Lower leg skin (tissue), 4 donors: ENCODE results near the gene KRTAP2-4. TPM values are rescaled to one million over a fixed set of nuclear protein-coding genes. Genes with fewer than 3 reads are reported as not detected.
"Not testable (repeated sequence)": the region's sequence is repeated elsewhere in the genome, so short reads cannot be mapped to it uniquely, and the experiment has no call there.

Experiments used
- DNase-seq, 2 donors: peaks; one replicate each; pipeline ENCODE4 v3.0.0-alpha.2; 2019; ENCODE audit warnings: low spot score in 2 of 2
- H3K4me3 ChIP-seq: fragments of 200-600 bp; sonication (generic); 2 replicates; pipeline ENCODE4 v1.5.1; 2017; ENCODE audit warnings: mild to moderate bottlenecking, low read depth; ENCODE audit not compliant: poor library complexity, severe bottlenecking
- CTCF ChIP-seq, 3 donors: fragments of 450-650 bp; IDR thresholded peaks; one replicate each; pipeline ENCODE4 v1.5.1; 2016; ENCODE audit warnings: antibody characterized with exemption in 3 of 3, mild to moderate bottlenecking in 3 of 3, moderate library complexity in 2 of 3
- POLR2A ChIP-seq, 2 donors: fragments of 450-650 bp; IDR thresholded peaks; one replicate each; pipeline ENCODE4 v1.6.1; 2016 to 2017; ENCODE audit warnings: antibody characterized with exemption in 2 of 2, mild to moderate bottlenecking in 1 of 2, moderate library complexity in 1 of 2
- WGBS, 2 donors: methylation state at CpG; one replicate each; pipeline ENCODE4 v1.1.5; 2018; 5-methylcytosine and 5-hydroxymethylcytosine counted together
- intact Hi-C: fragments of 100-400 bp; cut with DNase I; formaldehyde crosslinking; loops from one replicate; pipeline ENCODE4 v1.15.0; 2023; ENCODE audit warnings: low total_unique reads
- total RNA-seq, 4 donors: library from RNA; depleted of rRNA; stranded (reverse); fragments of >200 nt; gene quantifications; one replicate each; pipeline ENCODE4 v1.1.0, GENCODE V29; 2016

KRTAP2-4 gene
- total RNA-seq, 4 donors from 2014 or later = 61.4 TPM; not detected in 3

GRCh38 chr17:41083427-41083826 lies 17.7 kb upstream of the KRTAP2-4 start:
- 51 to 59% methylated on average over 2 of the region's 2 CpGs for WGBS, 2 donors
- intact Hi-C loops, H3K4me3 ChIP-seq, DNase-seq: not testable (repeated sequence)

GRCh38 chr17:41082626-41083025 lies 16.9 kb upstream of the KRTAP2-4 start:
- 43 to 44% methylated on average over 4 of the region's 4 CpGs for WGBS, 2 donors
- DNase-seq = no peak
- intact Hi-C loops = no loop called here

DNA sequence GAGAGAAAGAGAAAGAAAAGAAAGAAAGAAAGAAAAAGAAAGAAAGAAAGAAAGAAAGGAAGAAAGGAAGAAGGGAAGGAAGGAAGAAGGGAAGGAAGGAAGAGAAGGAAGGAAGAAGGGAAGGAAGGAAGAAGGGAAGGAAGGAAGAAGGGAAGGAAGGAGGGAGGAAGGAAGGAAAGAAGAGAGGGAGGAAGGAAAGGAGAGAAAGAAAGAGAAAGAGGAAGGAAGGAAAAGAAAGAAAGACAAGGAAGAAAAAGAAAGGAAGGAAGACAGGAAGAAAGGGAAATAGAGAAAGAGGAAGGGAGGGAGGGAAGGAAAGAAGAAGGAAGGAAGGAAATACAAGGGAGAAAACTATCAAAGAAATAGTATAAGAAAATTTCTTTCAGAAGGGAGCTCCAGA lies 11.1 kb upstream of the KRTAP2-4 start:
- no peak overlapping the region for H3K4me3 ChIP-seq
- intact Hi-C loops = no loop called here
- DNase-seq = no peak
- TF ChIP-seq CTCF (IDR thresholded peaks at IDR 0.05) = no peak
- no peak for TF ChIP-seq POLR2A (IDR thresholded peaks at IDR 0.05)

More at GRCh38 chr17:41082626-41083025, 16.9 kb upstream of the KRTAP2-4 start:
- no peak overlapping the region for H3K4me3 ChIP-seq
- no peak for TF ChIP-seq CTCF (IDR thresholded peaks at IDR 0.05)
- TF ChIP-seq POLR2A (IDR thresholded peaks at IDR 0.05) = no peak

DNA sequence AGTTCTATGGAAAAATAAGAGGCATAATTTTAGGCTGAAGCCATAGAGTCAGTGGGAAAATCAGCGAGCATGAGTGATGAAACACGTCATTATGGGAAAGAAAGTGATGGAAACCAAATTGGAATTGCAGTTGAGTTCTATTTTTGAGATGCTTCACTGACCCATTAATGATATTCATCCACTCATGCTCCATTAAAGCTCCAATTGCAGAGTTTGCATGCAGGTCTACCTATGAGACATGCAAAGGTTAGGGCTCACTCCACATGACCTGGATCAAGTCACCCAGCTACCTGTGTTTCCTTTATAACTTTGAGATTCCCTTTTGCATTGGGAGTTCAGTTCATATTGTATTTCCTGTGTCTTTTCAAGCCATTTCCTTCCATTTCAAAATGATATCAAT lies 8.0 kb upstream of the KRTAP2-4 start:
- DNase-seq = no peak
- H3K4me3 ChIP-seq = no peak overlapping the region
- WGBS, 2 donors = 94% methylated on average over 2 of the region's 2 CpGs
- intact Hi-C loops = no loop called here
- TF ChIP-seq POLR2A (IDR thresholded peaks at IDR 0.05) (no peak), CTCF (IDR thresholded peaks at IDR 0.05) (no peak)

DNA sequence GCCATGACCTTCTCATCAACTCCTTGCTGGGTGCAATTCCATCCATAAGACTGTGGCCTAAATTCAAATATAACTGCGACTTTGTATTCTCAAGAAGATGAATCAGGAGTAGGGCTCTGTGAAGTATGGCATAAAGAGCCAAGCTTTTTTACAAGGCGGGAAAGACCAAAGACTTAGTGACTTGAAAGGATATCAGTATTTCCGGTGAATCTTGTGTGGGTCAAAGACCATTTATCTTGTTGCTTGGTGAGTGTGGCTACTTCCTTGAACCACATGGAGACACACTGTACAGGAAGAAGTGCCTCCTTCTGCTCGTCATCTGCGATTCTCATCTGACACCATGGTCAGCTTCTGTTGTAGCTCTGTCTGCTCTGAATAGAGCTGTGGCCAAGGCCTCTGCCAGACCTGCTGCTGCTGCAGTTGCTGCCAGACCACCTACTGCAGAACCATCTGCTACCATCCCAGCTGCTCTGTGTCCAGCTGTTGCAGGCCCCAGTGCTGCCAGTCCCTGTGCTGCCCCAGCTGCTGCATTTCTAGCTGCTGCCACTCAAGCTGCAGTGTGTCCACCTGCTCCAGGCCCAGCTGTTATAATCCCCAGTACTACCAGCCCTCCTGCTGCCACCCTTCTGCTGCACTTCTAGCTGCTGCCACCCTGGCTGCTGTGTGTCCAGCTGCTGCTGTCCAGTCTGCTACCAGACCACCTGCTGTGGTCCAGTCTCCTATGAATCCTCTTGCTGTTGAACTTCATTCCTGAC lies 6.1 kb upstream of the KRTAP2-4 start:
- TF ChIP-seq POLR2A (IDR thresholded peaks at IDR 0.05) (no peak), CTCF (IDR thresholded peaks at IDR 0.05) (no peak)
- no peak overlapping the region for H3K4me3 ChIP-seq
- 86 to 93% methylated on average over 5 of the region's 5 CpGs for WGBS, 2 donors
- no peak for DNase-seq
- intact Hi-C loops = no loop called here

DNA sequence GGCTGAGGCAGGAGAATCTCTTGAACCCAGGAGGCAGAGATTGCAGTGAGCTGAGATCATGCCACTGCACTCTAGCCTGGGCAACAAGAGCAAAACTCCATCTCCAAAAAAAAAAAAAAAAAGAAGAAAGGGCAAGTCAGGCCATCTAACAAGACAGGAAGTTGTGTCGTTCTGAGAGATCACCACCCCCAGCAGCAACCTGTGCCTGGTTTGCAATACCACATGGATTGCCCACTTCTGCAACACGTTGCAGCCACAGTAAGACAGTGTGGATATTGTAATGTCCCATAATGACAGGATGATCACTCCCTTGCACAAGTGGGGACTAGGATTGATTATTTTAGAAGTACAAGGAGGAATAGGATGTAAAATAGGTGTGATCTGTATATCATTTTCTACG lies 3.4 kb upstream of the KRTAP2-4 start:
- no peak for TF ChIP-seq CTCF (IDR thresholded peaks at IDR 0.05)
- TF ChIP-seq POLR2A (IDR thresholded peaks at IDR 0.05) = no peak
- no peak overlapping the region for H3K4me3 ChIP-seq
- no peak for DNase-seq
- intact Hi-C loops = no loop called here
- 81 to 88% methylated on average over 3 of the region's 3 CpGs for WGBS, 2 donors
